HCT116 (cell line): ENCODE measurements around the gene IDUA. TPM values are rescaled to one million over a fixed set of nuclear protein-coding genes. Genes with fewer than 3 reads are reported as not detected.

ENCODE experiments used
- ATAC-seq: fragments of 200-7000 bp; cut with Tn5 transposase; 2 replicates; pipeline ENCODE4 v1.9.1; 2020; ENCODE audit warnings: mild to moderate bottlenecking, moderate library complexity
- BruUV-seq: library from RNA; stranded (reverse); fragments of 400-500 nt; replicated peaks from 2 replicates; lab custom pipeline; 2021; lab: Mats Ljungman, UMichigan
- CTCF ChIA-PET: fragments of 300-600 bp; sonication (Branson Sonifier 250); formaldehyde crosslinking; loops from one replicate; lab custom pipeline; 2021; ENCODE audit warnings: antibody characterized with exemption; lab: Charles Lee
- POLR2A ChIA-PET: fragments of 300-600, 350-600 bp; sonication (Branson Sonifier 250); formaldehyde crosslinking; loops from one replicate; lab custom pipeline; 2021; ENCODE audit warnings: antibody characterized with exemption; lab: Charles Lee
- RAD21 ChIA-PET, 2 experiments: fragments of 300-600 bp; sonication (Branson Sonifier 250); formaldehyde crosslinking; loops; one replicate each; lab custom pipeline; 2023; ENCODE audit warnings: low total read pairs in 2 of 2; ENCODE audit not compliant: uncharacterized antibody in 2 of 2, unreplicated experiment in 2 of 2, low non-redundant PET in 1 of 2; lab: Charles Lee
- DNase-seq: peaks from one replicate; pipeline ENCODE4 v3.0.0-alpha.2; 2010; ENCODE audit warnings: low read depth, low spot score
- H2AFZ ChIP-seq: fragments of 200-600 bp; shearing (Covaris generic), sonication (generic); 2 replicates; pipeline ENCODE4 v1.6.1; 2017; ENCODE audit warnings: low read depth, mixed run types, mixed read lengths, antibody characterized with exemption, low read length; ENCODE audit not compliant: poor library complexity, severe bottlenecking
- H3K27ac ChIP-seq: 2 replicates; pipeline ENCODE4 v1.5.1; 2012; ENCODE audit warnings: low read depth, low read length
- H3K27me3 ChIP-seq: fragments of 200-600 bp; sonication (generic); 2 replicates; pipeline ENCODE4 v1.6.1; 2016; ENCODE audit warnings: mixed run types, low read length, mixed read lengths; ENCODE audit not compliant: insufficient read depth
- H3K36me3 ChIP-seq, 2 experiments: fragments of 200-500 bp in 1 of 2; fragments of 200-600 bp in 1 of 2; sonication (Bioruptor generic) in 1 of 2; sonication (generic) in 1 of 2; 2 replicates each; pipeline versions ENCODE4 v1.5.1 to v1.6.1; 2014 to 2016; ENCODE audit warnings: low read length in 2 of 2, inconsistent platforms in 1 of 2, mixed read lengths in 1 of 2, mixed run types in 1 of 2; ENCODE audit not compliant: insufficient read depth in 2 of 2, control insufficient read depth in 1 of 2
- H3K4me1 ChIP-seq, 2 experiments: fragments of 200-600 bp in 1 of 2; sonication (generic) in 1 of 2; 2 replicates each; pipeline versions ENCODE4 v1.5.1 to v1.6.1; 2012 to 2017; ENCODE audit warnings: low read length in 2 of 2, inconsistent platforms in 1 of 2, mild to moderate bottlenecking in 1 of 2, mixed read lengths in 1 of 2, mixed run types in 1 of 2, moderate library complexity in 1 of 2; ENCODE audit not compliant: insufficient read depth in 2 of 2, control insufficient read depth in 1 of 2
- H3K4me2 ChIP-seq: fragments of 200-600 bp; sonication (generic); 2 replicates; pipeline ENCODE4 v1.6.1; 2017; ENCODE audit warnings: mixed run types, low read length, mixed read lengths
- H3K4me3 ChIP-seq, 2 experiments: fragments of 200-600 bp in 1 of 2; sonication (generic) in 1 of 2; replicated peaks in 1 of 2; 2 replicates each; pipeline ENCODE4 v1.5.1; 2011 to 2016; ENCODE audit warnings: low read length in 2 of 2, control low read depth in 1 of 2, low read depth in 1 of 2, mild to moderate bottlenecking in 1 of 2, mixed read lengths in 1 of 2, mixed run types in 1 of 2
- H3K79me2 ChIP-seq: fragments of 200-600 bp; sonication (generic); 2 replicates; pipeline ENCODE4 v1.6.1; 2017; ENCODE audit warnings: mild to moderate bottlenecking, mixed run types, low read length, moderate library complexity, mixed read lengths; ENCODE audit not compliant: insufficient read depth
- H3K9ac ChIP-seq: fragments of 200-600 bp; sonication (generic); 2 replicates; pipeline ENCODE4 v1.6.1; 2016; ENCODE audit warnings: low read length, mixed read lengths
- H3K9me2 ChIP-seq: fragments of 200-600 bp; sonication (generic), shearing (Covaris generic); 2 replicates; pipeline ENCODE4 v1.6.1; 2017; ENCODE audit warnings: mixed run types, mild to moderate bottlenecking, moderate library complexity; ENCODE audit not compliant: insufficient read depth
- H3K9me3 ChIP-seq, 2 experiments: fragments of 200-500 bp in 1 of 2; fragments of 200-600 bp in 1 of 2; sonication (Bioruptor generic) in 1 of 2; sonication (generic) in 1 of 2; 2 replicates each; pipeline ENCODE4 v1.6.1; 2014 to 2017; ENCODE audit warnings: low read length in 2 of 2, mixed read lengths in 2 of 2, inconsistent platforms in 1 of 2, low read depth in 1 of 2, mild to moderate bottlenecking in 1 of 2, mixed run types in 1 of 2, moderate library complexity in 1 of 2; ENCODE audit not compliant: control insufficient read depth in 1 of 2, insufficient read depth in 1 of 2
- H4K20me1 ChIP-seq: fragments of 200-600 bp; sonication (generic), shearing (Covaris generic); 2 replicates; pipeline ENCODE4 v1.6.1; 2017; ENCODE audit warnings: mixed run types, mild to moderate bottlenecking, moderate library complexity; ENCODE audit not compliant: insufficient read depth
- CTCF ChIP-seq, 3 experiments: fragments of 200-600 bp in 1 of 3; sonication (generic) in 1 of 3; IDR thresholded peaks in 2 of 3; conservative IDR thresholded peaks in 1 of 3; 2 replicates each; pipeline ENCODE4 v1.5.1; 2012 to 2017; ENCODE audit warnings: low read depth in 2 of 3, low read length in 2 of 3, antibody characterized with exemption in 1 of 3, borderline replicate concordance in 1 of 3, control low read depth in 1 of 3, mild to moderate bottlenecking in 1 of 3, mixed read lengths in 1 of 3, mixed run types in 1 of 3, moderate library complexity in 1 of 3; ENCODE audit not compliant: insufficient read depth in 1 of 3
- ELF1 ChIP-seq: IDR thresholded peaks from 2 replicates; pipeline ENCODE4 v1.6.1; 2012; ENCODE audit warnings: low read depth, borderline replicate concordance
- EZH2phosphoT487 ChIP-seq: fragments of 200-600 bp; IDR thresholded peaks from 2 replicates; pipeline ENCODE4 v1.6.1; 2018; ENCODE audit warnings: antibody characterized with exemption, borderline replicate concordance
- SIN3A ChIP-seq: IDR thresholded peaks from 2 replicates; pipeline ENCODE4 v1.6.1; 2012; ENCODE audit warnings: low read depth
- SP1 ChIP-seq: IDR thresholded peaks from 2 replicates; pipeline ENCODE4 v1.6.1; 2012; ENCODE audit warnings: low read depth
- SRF ChIP-seq: IDR thresholded peaks from 2 replicates; pipeline ENCODE4 v1.6.1; 2012; ENCODE audit warnings: low read depth
- YY1 ChIP-seq: IDR thresholded peaks from 2 replicates; pipeline ENCODE4 v1.6.1; 2011; ENCODE audit warnings: low read length, low read depth, moderate library complexity, mild to moderate bottlenecking; ENCODE audit not compliant: insufficient replicate concordance; ENCODE audit errors: extremely low read depth
- ZFX ChIP-seq: fragments of 450-650 bp; IDR thresholded peaks from 2 replicates; pipeline ENCODE4 v1.6.1; 2017
- ZNF274 ChIP-seq: fragments of 200-500 bp; sonication (Bioruptor generic); IDR thresholded peaks from 2 replicates; pipeline ENCODE4 v1.6.1; 2014; ENCODE audit warnings: mild to moderate bottlenecking, low read depth, low read length, inconsistent platforms
- intact Hi-C: fragments of 100-400 bp; cut with micrococcal nuclease; formaldehyde crosslinking; loops from 2 replicates; pipeline ENCODE4 v1.10.0; 2022
- total RNA-seq: library from RNA; stranded (reverse); gene quantifications from one replicate; pipeline ENCODE4 v1.2.1, GENCODE V29; 2021; ENCODE audit not compliant: unreplicated experiment

The IDUA gene
- total RNA-seq, 1 experiment from 2014 or later = 28.2 TPM

GRCh38 chr4:946517-947471 lies 40.0 kb upstream of the IDUA start:
- Histone ChIP-seq H3K9me3 (no peaks in the 10 kb centered on the region), H3K79me2 (no peaks in the 10 kb centered on the region), H3K4me3 (no peak overlapping the region), H3K9ac (no peak overlapping the region), H3K4me1 (no peaks in the 10 kb centered on the region), H3K4me2 (no peak overlapping the region), H3K36me3 (no peaks in the 10 kb centered on the region), H2AFZ (no peak overlapping the region), H4K20me1 (no peaks in the 10 kb centered on the region)
- ChIA-PET CTCF (no interaction called here), POLR2A (no interaction called here), RAD21 (no interaction called here)
- DNase-seq = no peak
- no TSS peak for BruUV-seq
- no peak for TF ChIP-seq EZH2phosphoT487
- no peak for TF ChIP-seq SP1
- TF ChIP-seq CTCF (IDR thresholded peaks at IDR 0.05 in 2 of 3, conservative IDR thresholded peaks at IDR 0.05 in 1 of 3; ENCODE audit: borderline replicate concordance in 1 of 3, insufficient read depth in 1 of 3, low read depth in 2 of 3, low read length in 2 of 3) = no peak
- TF ChIP-seq YY1 = no peak
- no peak for TF ChIP-seq ELF1
- TF ChIP-seq SIN3A = no peak
- no peak for TF ChIP-seq ZFX
- no peak for TF ChIP-seq ZNF274
- no peak for TF ChIP-seq SRF
- TF ChIP-seq, all 23 proteins: peak for 0
- H3K27me3 ChIP-seq = no peaks in the 10 kb centered on the region
- H3K9me2 ChIP-seq = no peaks in the 10 kb centered on the region
- no peak for ATAC-seq
- intact Hi-C loops = no loop called here
- H3K27ac ChIP-seq = no peak overlapping the region
